SK-N-SH (cell line): ENCODE results near the gene CDKL4. TPM values are rescaled to one million over a fixed set of nuclear protein-coding genes. Genes with fewer than 3 reads are reported as not detected.

Experiments
- CTCF ChIA-PET: fragments of 300-600, 350-600 bp; formaldehyde crosslinking; extraction: SDS; loops from one replicate; lab custom pipeline; 2021; lab: Yijun Ruan, JAX
- POLR2A ChIA-PET: fragments of 350-600 bp; sonication (Branson Sonifier 250); formaldehyde crosslinking; extraction: SDS; loops from one replicate; lab custom pipeline; 2020; ENCODE audit warnings: antibody characterized with exemption, inconsistent platforms; lab: Yijun Ruan, JAX
- DNase-seq: peaks from one replicate; pipeline ENCODE4 v3.0.0; 2012
- H2AFZ ChIP-seq: fragments of 200-600 bp; sonication (generic); 2 replicates; pipeline ENCODE4 v1.8.1; 2016; ENCODE audit warnings: antibody characterized with exemption, mild to moderate bottlenecking, low read depth
- H3F3A ChIP-seq: fragments of 200-600 bp; sonication (generic); replicated peaks from 2 replicates; pipeline ENCODE3; 2016; ENCODE audit warnings: antibody characterized with exemption, mild to moderate bottlenecking; ENCODE audit not compliant: insufficient read depth
- H3K27ac ChIP-seq, 2 experiments: fragments of 200-500 bp in 1 of 2; fragments of 200-600 bp in 1 of 2; sonication (Bioruptor generic) in 1 of 2; sonication (generic), shearing (Covaris generic) in 1 of 2; 2 replicates each; pipeline versions ENCODE4 v1.5.1 to v1.6.1; 2014 to 2016; ENCODE audit warnings: low read depth in 2 of 2, inconsistent platforms in 1 of 2, low read length in 1 of 2, mild to moderate bottlenecking in 1 of 2, mixed read lengths in 1 of 2
- H3K27me3 ChIP-seq: fragments of 200-600 bp; sonication (generic), shearing (Covaris generic); 2 replicates; pipeline ENCODE4 v1.6.1; 2016; ENCODE audit warnings: mixed run types; ENCODE audit not compliant: insufficient read depth
- H3K36me3 ChIP-seq, 2 experiments: fragments of 200-500 bp in 1 of 2; fragments of 200-600 bp in 1 of 2; sonication (Bioruptor generic) in 1 of 2; sonication (generic) in 1 of 2; replicated peaks in 1 of 2; 2 replicates each; pipeline versions ENCODE3 to v1.5.1; 2014 to 2016; ENCODE audit warnings: low read length in 1 of 2, mild to moderate bottlenecking in 1 of 2; ENCODE audit not compliant: insufficient read depth in 2 of 2, control insufficient read depth in 1 of 2
- H3K4me1 ChIP-seq, 2 experiments: fragments of 200-500 bp in 1 of 2; fragments of 200-600 bp in 1 of 2; sonication (Bioruptor generic) in 1 of 2; sonication (generic), shearing (Covaris generic) in 1 of 2; 2 replicates each; pipeline versions ENCODE4 v1.5.1 to v1.6.1; 2014 to 2016; ENCODE audit warnings: low read depth in 1 of 2, low read length in 1 of 2, mixed run types in 1 of 2; ENCODE audit not compliant: insufficient read depth in 2 of 2, control insufficient read depth in 1 of 2
- H3K4me2 ChIP-seq: fragments of 200-600 bp; sonication (generic), shearing (Covaris generic); 2 replicates; pipeline ENCODE4 v1.6.1; 2017; ENCODE audit warnings: mixed run types
- H3K4me3 ChIP-seq, 2 experiments: fragments of 200-500 bp in 1 of 2; fragments of 200-600 bp in 1 of 2; sonication (Bioruptor generic) in 1 of 2; sonication (generic), shearing (Covaris generic) in 1 of 2; 2 replicates each; pipeline versions ENCODE4 v1.5.1 to v1.8.1; 2014 to 2016; ENCODE audit warnings: low read depth in 2 of 2, inconsistent platforms in 1 of 2, low read length in 1 of 2, mild to moderate bottlenecking in 1 of 2, mixed read lengths in 1 of 2, moderate library complexity in 1 of 2
- H3K79me2 ChIP-seq: fragments of 200-600 bp; sonication (generic); 2 replicates; pipeline ENCODE4 v1.8.1; 2017; ENCODE audit warnings: mild to moderate bottlenecking; ENCODE audit not compliant: insufficient read depth
- H3K9ac ChIP-seq: fragments of 200-600 bp; sonication (generic); 2 replicates; pipeline ENCODE4 v1.6.1; 2017; ENCODE audit warnings: mixed run types
- H3K9me2 ChIP-seq: fragments of 200-600 bp; sonication (generic); 2 replicates; pipeline ENCODE4 v1.6.1; 2017; ENCODE audit warnings: mixed run types
- H3K9me3 ChIP-seq: fragments of 200-600 bp; sonication (generic); 2 replicates; pipeline ENCODE4 v1.6.1; 2017; ENCODE audit warnings: mixed run types, mild to moderate bottlenecking, moderate library complexity
- H4K20me1 ChIP-seq: fragments of 200-600 bp; sonication (generic); 2 replicates; pipeline ENCODE4 v1.6.1; 2017; ENCODE audit warnings: mild to moderate bottlenecking, mixed run types; ENCODE audit not compliant: insufficient read depth
- CHD2 ChIP-seq: fragments of 150-350 bp; IDR thresholded peaks from 2 replicates; pipeline ENCODE4 v1.6.1; 2018; ENCODE audit warnings: low read length; ENCODE audit not compliant: partially characterized antibody
- FOXM1 ChIP-seq: IDR thresholded peaks from 2 replicates; pipeline ENCODE4 v1.4.0; 2012; ENCODE audit warnings: low read depth, mild to moderate bottlenecking
- JUND ChIP-seq: IDR thresholded peaks from 2 replicates; pipeline ENCODE4 v1.4.0; 2012
- MEF2A ChIP-seq: IDR thresholded peaks from 2 replicates; pipeline ENCODE4 v1.4.0; 2012; ENCODE audit warnings: low read depth, borderline replicate concordance
- RAD21 ChIP-seq: IDR thresholded peaks from 2 replicates; pipeline ENCODE4 v1.6.1; 2012; ENCODE audit warnings: mild to moderate bottlenecking, low read length
- RFX5 ChIP-seq: IDR thresholded peaks from 2 replicates; pipeline ENCODE4 v1.6.1; 2012; ENCODE audit warnings: mild to moderate bottlenecking, improper control_type of control experiment, low read length
- RXRA ChIP-seq: IDR thresholded peaks from 2 replicates; pipeline ENCODE4 v1.4.0; 2012; ENCODE audit warnings: low read depth, mild to moderate bottlenecking, borderline replicate concordance
- SMC3 ChIP-seq: IDR thresholded peaks from 2 replicates; pipeline ENCODE4 v1.6.1; 2012; ENCODE audit warnings: low read depth, low read length, improper control_type of control experiment
- TAF1 ChIP-seq: IDR thresholded peaks from 2 replicates; pipeline ENCODE4 v1.6.1; 2012; ENCODE audit warnings: low read depth, mild to moderate bottlenecking, low read length, moderate library complexity, borderline replicate concordance
- TCF12 ChIP-seq: IDR thresholded peaks from 2 replicates; pipeline ENCODE4 v1.4.0; 2012
- USF2 ChIP-seq: fragments of 150-350 bp; IDR thresholded peaks from 2 replicates; pipeline ENCODE4 v1.6.1; 2017; ENCODE audit warnings: antibody characterized with exemption, low read length, low read depth, borderline replicate concordance
- YY1 ChIP-seq: IDR thresholded peaks from 2 replicates; pipeline ENCODE4 v1.4.0; 2012; ENCODE audit warnings: low read depth, mild to moderate bottlenecking
- ZBTB33 ChIP-seq: IDR thresholded peaks from 2 replicates; pipeline ENCODE4 v1.4.0; 2012; ENCODE audit warnings: low read depth, borderline replicate concordance
- WGBS: methylation state at CpG from one replicate; pipeline ENCODE4 v1.1.6; 2017; ENCODE audit warnings: low lambda C conversion rate; 5-methylcytosine and 5-hydroxymethylcytosine counted together
- polyA plus RNA-seq, 3 experiments: library from polyadenylated mRNA; depleted of rRNA; stranded (reverse); fragments of >200 nt; gene quantifications; 2 replicates each; pipeline ENCODE4 v1.2.3, GENCODE V29; 2012
- TF ChIP-seq, protein P1 (sequence below): fragments of 150-350 bp; IDR thresholded peaks from 2 replicates; pipeline ENCODE4 v1.6.1; 2016; ENCODE audit warnings: mild to moderate bottlenecking, low read depth, low read length
- TF ChIP-seq, protein P2 (sequence below): IDR thresholded peaks from 2 replicates; pipeline ENCODE4 v1.6.1; 2012; ENCODE audit warnings: mild to moderate bottlenecking, low read depth, low read length, moderate library complexity
- TF ChIP-seq, protein P3 (sequence below): IDR thresholded peaks from 2 replicates; pipeline ENCODE4 v1.4.0; 2012; ENCODE audit warnings: low read depth, borderline replicate concordance
- TF ChIP-seq, protein P4 (sequence below): fragments of 200-600 bp; sonication (generic); IDR thresholded peaks from 2 replicates; pipeline ENCODE4 v1.6.1; 2017; ENCODE audit warnings: antibody characterized with exemption, mild to moderate bottlenecking, moderate library complexity

The CDKL4 gene
- polyA plus RNA-seq, 1 of the 3 experiments (the other 2 are of a cell fraction), result 0.81 TPM

GRCh38 chr2:39281391-39281790 lies 37.6 kb upstream of the CDKL4 start:
- no peak overlapping the region for H3K9ac ChIP-seq
- H3K27me3 ChIP-seq, result no peaks in the 10 kb centered on the region
- no peaks in the 10 kb centered on the region for H3K9me3 ChIP-seq
- TF ChIP-seq USF2 (no peak), FOXM1 (no peak), RAD21 (no peak), RXRA (no peak), MEF2A (no peak), ZBTB33 (no peak), JUND (no peak), YY1 (no peak), CHD2 (no peak), SMC3 (no peak), RFX5 (no peak), TCF12 (no peak), TAF1 (no peak)
- TF ChIP-seq, protein P1, sequence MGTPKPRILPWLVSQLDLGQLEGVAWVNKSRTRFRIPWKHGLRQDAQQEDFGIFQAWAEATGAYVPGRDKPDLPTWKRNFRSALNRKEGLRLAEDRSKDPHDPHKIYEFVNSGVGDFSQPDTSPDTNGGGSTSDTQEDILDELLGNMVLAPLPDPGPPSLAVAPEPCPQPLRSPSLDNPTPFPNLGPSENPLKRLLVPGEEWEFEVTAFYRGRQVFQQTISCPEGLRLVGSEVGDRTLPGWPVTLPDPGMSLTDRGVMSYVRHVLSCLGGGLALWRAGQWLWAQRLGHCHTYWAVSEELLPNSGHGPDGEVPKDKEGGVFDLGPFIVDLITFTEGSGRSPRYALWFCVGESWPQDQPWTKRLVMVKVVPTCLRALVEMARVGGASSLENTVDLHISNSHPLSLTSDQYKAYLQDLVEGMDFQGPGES, result no peak
- TF ChIP-seq, protein P2, sequence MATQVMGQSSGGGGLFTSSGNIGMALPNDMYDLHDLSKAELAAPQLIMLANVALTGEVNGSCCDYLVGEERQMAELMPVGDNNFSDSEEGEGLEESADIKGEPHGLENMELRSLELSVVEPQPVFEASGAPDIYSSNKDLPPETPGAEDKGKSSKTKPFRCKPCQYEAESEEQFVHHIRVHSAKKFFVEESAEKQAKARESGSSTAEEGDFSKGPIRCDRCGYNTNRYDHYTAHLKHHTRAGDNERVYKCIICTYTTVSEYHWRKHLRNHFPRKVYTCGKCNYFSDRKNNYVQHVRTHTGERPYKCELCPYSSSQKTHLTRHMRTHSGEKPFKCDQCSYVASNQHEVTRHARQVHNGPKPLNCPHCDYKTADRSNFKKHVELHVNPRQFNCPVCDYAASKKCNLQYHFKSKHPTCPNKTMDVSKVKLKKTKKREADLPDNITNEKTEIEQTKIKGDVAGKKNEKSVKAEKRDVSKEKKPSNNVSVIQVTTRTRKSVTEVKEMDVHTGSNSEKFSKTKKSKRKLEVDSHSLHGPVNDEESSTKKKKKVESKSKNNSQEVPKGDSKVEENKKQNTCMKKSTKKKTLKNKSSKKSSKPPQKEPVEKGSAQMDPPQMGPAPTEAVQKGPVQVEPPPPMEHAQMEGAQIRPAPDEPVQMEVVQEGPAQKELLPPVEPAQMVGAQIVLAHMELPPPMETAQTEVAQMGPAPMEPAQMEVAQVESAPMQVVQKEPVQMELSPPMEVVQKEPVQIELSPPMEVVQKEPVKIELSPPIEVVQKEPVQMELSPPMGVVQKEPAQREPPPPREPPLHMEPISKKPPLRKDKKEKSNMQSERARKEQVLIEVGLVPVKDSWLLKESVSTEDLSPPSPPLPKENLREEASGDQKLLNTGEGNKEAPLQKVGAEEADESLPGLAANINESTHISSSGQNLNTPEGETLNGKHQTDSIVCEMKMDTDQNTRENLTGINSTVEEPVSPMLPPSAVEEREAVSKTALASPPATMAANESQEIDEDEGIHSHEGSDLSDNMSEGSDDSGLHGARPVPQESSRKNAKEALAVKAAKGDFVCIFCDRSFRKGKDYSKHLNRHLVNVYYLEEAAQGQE, result no peak
- TF ChIP-seq, protein P3, sequence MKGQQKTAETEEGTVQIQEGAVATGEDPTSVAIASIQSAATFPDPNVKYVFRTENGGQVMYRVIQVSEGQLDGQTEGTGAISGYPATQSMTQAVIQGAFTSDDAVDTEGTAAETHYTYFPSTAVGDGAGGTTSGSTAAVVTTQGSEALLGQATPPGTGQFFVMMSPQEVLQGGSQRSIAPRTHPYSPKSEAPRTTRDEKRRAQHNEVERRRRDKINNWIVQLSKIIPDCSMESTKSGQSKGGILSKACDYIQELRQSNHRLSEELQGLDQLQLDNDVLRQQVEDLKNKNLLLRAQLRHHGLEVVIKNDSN, result no peak
- TF ChIP-seq, protein P4, sequence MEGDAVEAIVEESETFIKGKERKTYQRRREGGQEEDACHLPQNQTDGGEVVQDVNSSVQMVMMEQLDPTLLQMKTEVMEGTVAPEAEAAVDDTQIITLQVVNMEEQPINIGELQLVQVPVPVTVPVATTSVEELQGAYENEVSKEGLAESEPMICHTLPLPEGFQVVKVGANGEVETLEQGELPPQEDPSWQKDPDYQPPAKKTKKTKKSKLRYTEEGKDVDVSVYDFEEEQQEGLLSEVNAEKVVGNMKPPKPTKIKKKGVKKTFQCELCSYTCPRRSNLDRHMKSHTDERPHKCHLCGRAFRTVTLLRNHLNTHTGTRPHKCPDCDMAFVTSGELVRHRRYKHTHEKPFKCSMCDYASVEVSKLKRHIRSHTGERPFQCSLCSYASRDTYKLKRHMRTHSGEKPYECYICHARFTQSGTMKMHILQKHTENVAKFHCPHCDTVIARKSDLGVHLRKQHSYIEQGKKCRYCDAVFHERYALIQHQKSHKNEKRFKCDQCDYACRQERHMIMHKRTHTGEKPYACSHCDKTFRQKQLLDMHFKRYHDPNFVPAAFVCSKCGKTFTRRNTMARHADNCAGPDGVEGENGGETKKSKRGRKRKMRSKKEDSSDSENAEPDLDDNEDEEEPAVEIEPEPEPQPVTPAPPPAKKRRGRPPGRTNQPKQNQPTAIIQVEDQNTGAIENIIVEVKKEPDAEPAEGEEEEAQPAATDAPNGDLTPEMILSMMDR, result no peak
- TF ChIP-seq, all 33 proteins: peak for 0
- no peaks in the 10 kb centered on the region for H3F3A ChIP-seq
- H3K4me2 ChIP-seq, result no peak overlapping the region
- no peaks in the 10 kb centered on the region for H3K9me2 ChIP-seq
- ChIA-PET CTCF (no interaction called here), POLR2A (no interaction called here)
- no peaks in the 10 kb centered on the region for H4K20me1 ChIP-seq
- H2AFZ ChIP-seq, result no peak overlapping the region
- no peaks in the 10 kb centered on the region for H3K4me1 ChIP-seq
- H3K36me3 ChIP-seq, result peaks cover 55 to 79% of the 10 kb centered on the region in 2 experiments
- DNase-seq, result no peak
- no peak overlapping the region for H3K27ac ChIP-seq
- H3K79me2 ChIP-seq, result no peaks in the 10 kb centered on the region
- 97% methylated on average over 3 of the region's 3 CpGs for WGBS
- H3K4me3 ChIP-seq, result no peak overlapping the region
